Lower leg skin (tissue), 3 donors: ENCODE results near the gene ZMYND8.

Source experiments
- POLR2A ChIP-seq, 2 donors: fragments of 450-650 bp; IDR thresholded peaks; one replicate each; pipeline ENCODE4 v1.6.1; 2016 to 2017; ENCODE audit warnings: antibody characterized with exemption in 2 of 2, mild to moderate bottlenecking in 1 of 2, moderate library complexity in 1 of 2
- TF ChIP-seq, protein P1 (sequence below), 3 donors: fragments of 450-650 bp; IDR thresholded peaks; one replicate each; pipeline ENCODE4 v1.5.1; 2016; ENCODE audit warnings: antibody characterized with exemption in 3 of 3, mild to moderate bottlenecking in 3 of 3, moderate library complexity in 2 of 3

DNA sequence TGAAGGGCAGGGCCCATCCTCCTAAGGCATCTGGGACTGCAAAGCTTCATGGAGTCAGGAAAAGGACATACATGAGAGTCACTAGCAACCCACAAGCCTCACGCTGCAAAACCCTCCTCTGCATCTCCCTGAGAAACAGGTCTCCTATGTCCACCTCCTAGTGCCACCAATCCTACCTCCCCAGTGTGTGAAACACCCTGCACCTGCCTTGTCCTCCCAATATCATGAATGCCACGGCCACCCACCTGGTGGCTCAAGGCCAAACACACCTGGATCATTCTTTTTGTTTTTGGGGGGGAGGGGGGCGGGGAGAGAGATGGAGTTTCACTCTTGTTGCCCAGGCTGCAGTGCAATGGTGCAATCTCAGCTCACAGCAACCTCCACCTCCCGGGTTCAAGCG lies 90.5 kb downstream of the ZMYND8 start:
- TF ChIP-seq, protein P1, sequence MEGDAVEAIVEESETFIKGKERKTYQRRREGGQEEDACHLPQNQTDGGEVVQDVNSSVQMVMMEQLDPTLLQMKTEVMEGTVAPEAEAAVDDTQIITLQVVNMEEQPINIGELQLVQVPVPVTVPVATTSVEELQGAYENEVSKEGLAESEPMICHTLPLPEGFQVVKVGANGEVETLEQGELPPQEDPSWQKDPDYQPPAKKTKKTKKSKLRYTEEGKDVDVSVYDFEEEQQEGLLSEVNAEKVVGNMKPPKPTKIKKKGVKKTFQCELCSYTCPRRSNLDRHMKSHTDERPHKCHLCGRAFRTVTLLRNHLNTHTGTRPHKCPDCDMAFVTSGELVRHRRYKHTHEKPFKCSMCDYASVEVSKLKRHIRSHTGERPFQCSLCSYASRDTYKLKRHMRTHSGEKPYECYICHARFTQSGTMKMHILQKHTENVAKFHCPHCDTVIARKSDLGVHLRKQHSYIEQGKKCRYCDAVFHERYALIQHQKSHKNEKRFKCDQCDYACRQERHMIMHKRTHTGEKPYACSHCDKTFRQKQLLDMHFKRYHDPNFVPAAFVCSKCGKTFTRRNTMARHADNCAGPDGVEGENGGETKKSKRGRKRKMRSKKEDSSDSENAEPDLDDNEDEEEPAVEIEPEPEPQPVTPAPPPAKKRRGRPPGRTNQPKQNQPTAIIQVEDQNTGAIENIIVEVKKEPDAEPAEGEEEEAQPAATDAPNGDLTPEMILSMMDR (IDR thresholded peaks at IDR 0.05), result no peak
- TF ChIP-seq POLR2A (IDR thresholded peaks at IDR 0.05), result no peak
